LNCAP (cell line): ENCODE measurements around the gene ZNF575.

Experiments
- CTCF ChIP-seq: fragments of 450-650 bp; IDR thresholded peaks from 2 replicates; pipeline ENCODE4 v1.5.1; 2017; ENCODE audit warnings: mild to moderate bottlenecking

Gene ZNF575

GRCh38 chr19:43584484-43584883 lies 51.5 kb downstream of the ZNF575 start:
- TF ChIP-seq CTCF: no peak
